Peyer's patch (tissue), 4 donors: Measurements from ENCODE around the gene GDPD5. TPM values are rescaled to one million over a fixed set of nuclear protein-coding genes. Genes with fewer than 3 reads are reported as not detected.

Experiments used
- DNase-seq, 3 donors: peaks; one replicate each; pipeline ENCODE4 v3.0.0-alpha.2; 2017 to 2019
- H3K27ac ChIP-seq, 4 donors: fragments of 200-600 bp; sonication (generic); one replicate each; pipeline ENCODE4 v1.5.1; 2016 to 2019
- H3K27me3 ChIP-seq, 2 donors: fragments of 200-600 bp; sonication (generic); one replicate each; pipeline ENCODE4 v1.5.1; 2019
- H3K36me3 ChIP-seq, 3 donors: fragments of 200-600 bp; sonication (generic); one replicate each; pipeline ENCODE4 v1.5.1; 2016 to 2019
- H3K4me1 ChIP-seq, 4 donors: fragments of 200-600 bp; sonication (generic); one replicate each; pipeline ENCODE4 v1.5.1; 2016 to 2019
- H3K4me3 ChIP-seq, 4 donors: fragments of 200-600 bp; sonication (generic); 1 replicate in 3 of 4; 2 replicates in 1 of 4; pipeline ENCODE4 v1.5.1; 2016 to 2019; ENCODE audit warnings: mild to moderate bottlenecking in 1 of 4
- H3K9me3 ChIP-seq, 4 donors: fragments of 200-600 bp; sonication (generic); one replicate each; pipeline ENCODE4 v1.5.1; 2016 to 2019; ENCODE audit warnings: mild to moderate bottlenecking in 1 of 4
- CTCF ChIP-seq, 6 experiments: fragments of 450-650 bp in 4 of 6; fragments of 200-600 bp in 2 of 6; sonication (generic) in 1 of 6; IDR thresholded peaks; one replicate each; pipeline ENCODE4 v1.5.1; 2017 to 2019; ENCODE audit warnings: antibody characterized with exemption in 6 of 6, mild to moderate bottlenecking in 3 of 6, moderate library complexity in 1 of 6
- POLR2A ChIP-seq, 2 donors: fragments of 450-650 bp; IDR thresholded peaks; one replicate each; pipeline ENCODE4 v1.5.1; 2017; ENCODE audit warnings: antibody characterized with exemption in 2 of 2, mild to moderate bottlenecking in 2 of 2, moderate library complexity in 2 of 2
- total RNA-seq, 4 donors: library from RNA; depleted of rRNA; stranded (reverse); fragments of >200 nt; gene quantifications; one replicate each; pipeline ENCODE4 v1.1.0, GENCODE V29; 2016

The GDPD5 gene
- total RNA-seq, 4 donors from 2014 or later, result 2.5 to 48.9 (median 22.2) TPM

- Histone ChIP-seq H3K4me1 (peaks cover 0 to 3% (median 0%) of the 10 kb centered on the region in 4 donors), H3K27me3 (no peaks in the 10 kb centered on the region), H3K9me3 (no peaks in the 10 kb centered on the region), H3K4me3 (no peak overlapping the region), H3K36me3 (no peaks in the 10 kb centered on the region), H3K27ac (no peak overlapping the region)
- TF ChIP-seq POLR2A (IDR thresholded peaks at IDR 0.05) (no peak), CTCF (IDR thresholded peaks at IDR 0.05) (no peak)
- DNase-seq, result no peak
These were observed 5.6 kb upstream of the GDPD5 start for GRCh38 chr11:75531325-75531724.

- Histone ChIP-seq H3K4me1 (peaks cover 0 to 8% (median 0%) of the 10 kb centered on the region in 4 donors), H3K27me3 (no peaks in the 10 kb centered on the region), H3K4me3 (no peak overlapping the region), H3K27ac (no peak overlapping the region), H3K9me3 (no peaks in the 10 kb centered on the region), H3K36me3 (no peaks in the 10 kb centered on the region)
- no peak for DNase-seq
- no peak for TF ChIP-seq POLR2A (IDR thresholded peaks at IDR 0.05)
- no peak for TF ChIP-seq CTCF (IDR thresholded peaks at IDR 0.05)
These were observed 4.8 kb upstream of the GDPD5 start for GRCh38 chr11:75530577-75530976.

GRCh38 chr11:75527938-75528735, 2.4 kb upstream of the GDPD5 start:
- H3K4me3 ChIP-seq, result no peak overlapping the region
- no peaks in the 10 kb centered on the region for H3K27me3 ChIP-seq
- no peak for DNase-seq
- TF ChIP-seq POLR2A (IDR thresholded peaks at IDR 0.05), result no peak
- no peak overlapping the region for H3K27ac ChIP-seq
- H3K9me3 ChIP-seq, result no peaks in the 10 kb centered on the region
- H3K4me1 ChIP-seq, result peaks cover 0 to 17% (median 0%) of the 10 kb centered on the region in 4 donors
- no peaks in the 10 kb centered on the region for H3K36me3 ChIP-seq

- no peaks in the 10 kb centered on the region for H3K27me3 ChIP-seq
- peaks cover 0 to 17% (median 0%) of the 10 kb centered on the region in 4 donors for H3K4me1 ChIP-seq
- DNase-seq, result no peak
- no peak for TF ChIP-seq POLR2A (IDR thresholded peaks at IDR 0.05)
- no peak for TF ChIP-seq CTCF (IDR thresholded peaks at IDR 0.05)
- no peaks in the 10 kb centered on the region for H3K36me3 ChIP-seq
- H3K9me3 ChIP-seq, result no peaks in the 10 kb centered on the region
- no peak overlapping the region for H3K4me3 ChIP-seq
- no peak overlapping the region for H3K27ac ChIP-seq
These were observed 1.4 kb upstream of the GDPD5 start for GRCh38 chr11:75527130-75527529.

- peak overlapping the region; percentile 46 to 87 (median 80) for H3K4me3 ChIP-seq
- peak overlapping the region in 2 of 4 donors; percentile 37 to 68 for H3K27ac ChIP-seq
- DNase-seq, result no peak
- TF ChIP-seq POLR2A (IDR thresholded peaks at IDR 0.05) (no peak), CTCF (IDR thresholded peaks at IDR 0.05) (no peak)
- no peaks in the 10 kb centered on the region for H3K27me3 ChIP-seq
- H3K4me1 ChIP-seq, result peaks cover 0 to 17% (median 0%) of the 10 kb centered on the region in 4 donors
- no peaks in the 10 kb centered on the region for H3K36me3 ChIP-seq
- H3K9me3 ChIP-seq, result no peaks in the 10 kb centered on the region
These were observed 426 bp upstream of the GDPD5 start for GRCh38 chr11:75526192-75526541.

GRCh38 chr11:75524665-75525432, 892 bp downstream of the GDPD5 start:
- TF ChIP-seq POLR2A (IDR thresholded peaks at IDR 0.05) (no peak), CTCF (IDR thresholded peaks at IDR 0.05) (no peak)
- no peaks in the 10 kb centered on the region for H3K36me3 ChIP-seq
- H3K9me3 ChIP-seq, result no peaks in the 10 kb centered on the region
- peak overlapping the region; percentile 46 to 87 (median 80) for H3K4me3 ChIP-seq
- H3K4me1 ChIP-seq, result peaks cover 0 to 17% (median 0%) of the 10 kb centered on the region in 4 donors
- H3K27me3 ChIP-seq, result no peaks in the 10 kb centered on the region
- DNase-seq, result peak; percentile 26 to 63 (median 55)
- peak overlapping the region in 1 of 4 donors; percentile 68 for H3K27ac ChIP-seq
